DMS153 treated with DMSO at 0.1 percent for 48 hours (cell line): Measurements from ENCODE around the gene DHX35.

ENCODE experiments used
- DNase-seq: peaks from one replicate; lab custom pipeline; 2025; ENCODE audit not compliant: unreplicated experiment; lab: John Stamatoyannopoulos, UW

DHX35 gene

GRCh38 chr20:39019027-39019426 lies 56.9 kb downstream of the DHX35 start:
- no peak for DNase-seq

DNA sequence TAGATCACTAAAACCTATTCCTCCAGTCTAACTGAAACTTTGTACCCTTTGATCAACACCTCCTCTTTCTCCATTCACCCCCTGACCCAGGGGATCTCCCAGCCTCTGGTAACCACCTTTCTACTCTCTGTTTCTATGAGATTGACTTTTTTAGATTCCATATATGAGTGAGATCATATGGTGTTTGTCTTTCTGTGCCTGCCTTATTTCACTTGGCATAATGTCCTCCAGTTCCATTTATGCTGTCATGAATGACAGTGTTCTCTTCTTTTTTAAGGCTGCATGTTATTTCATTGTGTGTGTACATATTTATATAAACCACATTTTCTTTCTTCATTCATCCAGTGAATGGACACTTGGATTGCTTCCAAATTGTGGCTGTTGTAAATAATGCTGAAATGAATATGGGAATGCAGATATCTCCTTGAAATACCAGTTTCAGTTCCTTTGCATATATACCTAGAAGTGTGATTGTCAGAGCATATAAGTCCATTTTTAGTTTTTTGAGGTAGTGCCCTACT lies 57.7 kb downstream of the DHX35 start:
- no peak for DNase-seq

GRCh38 chr20:39021748-39022147 lies 59.6 kb downstream of the DHX35 start:
- no peak for DNase-seq

DNA sequence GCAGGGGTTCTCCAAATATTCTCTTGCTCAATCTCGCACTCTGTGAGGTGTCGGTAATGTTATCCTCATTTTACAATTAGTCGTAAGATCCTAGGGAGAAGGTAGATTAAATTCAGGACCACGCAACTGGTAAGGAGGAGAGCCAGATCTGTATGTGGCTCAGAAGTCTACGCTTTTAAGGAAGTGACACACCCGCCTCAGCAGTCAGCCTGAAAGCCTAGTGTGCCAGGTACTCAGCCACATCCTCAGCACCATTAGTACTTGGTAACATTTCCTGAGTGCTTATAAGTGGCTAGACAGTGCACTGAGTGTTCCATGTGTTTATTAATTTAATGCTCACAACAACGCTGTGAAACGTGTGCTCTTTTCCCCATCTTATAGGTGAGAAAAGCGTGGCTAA lies 63.7 kb downstream of the DHX35 start:
- no peak for DNase-seq

DNA sequence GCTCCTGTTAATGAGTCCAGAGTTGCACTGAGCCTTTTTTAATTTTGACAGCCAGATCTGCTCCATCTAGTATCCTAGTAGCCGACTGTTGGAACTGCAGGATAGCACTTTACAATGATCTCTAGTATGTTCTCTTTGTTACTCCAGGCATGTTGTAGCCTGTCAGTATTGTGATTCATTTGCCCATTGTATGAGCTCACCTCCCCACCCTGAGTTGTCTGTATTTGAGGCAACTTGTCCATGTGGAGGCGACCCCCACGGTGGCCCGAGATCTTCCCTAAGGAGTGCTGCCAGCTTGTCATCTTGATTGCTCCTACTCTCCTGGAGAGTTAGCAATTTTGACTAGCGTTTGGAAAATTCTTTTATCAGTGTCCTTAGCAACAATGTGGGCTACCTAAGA lies 67.2 kb downstream of the DHX35 start:
- DNase-seq: no peak

- no peak for DNase-seq
These were observed 70.9 kb downstream of the DHX35 start for GRCh38 chr20:39032997-39033396.

- no peak for DNase-seq
These were observed 73.9 kb downstream of the DHX35 start for GRCh38 chr20:39036011-39036410.

DNA sequence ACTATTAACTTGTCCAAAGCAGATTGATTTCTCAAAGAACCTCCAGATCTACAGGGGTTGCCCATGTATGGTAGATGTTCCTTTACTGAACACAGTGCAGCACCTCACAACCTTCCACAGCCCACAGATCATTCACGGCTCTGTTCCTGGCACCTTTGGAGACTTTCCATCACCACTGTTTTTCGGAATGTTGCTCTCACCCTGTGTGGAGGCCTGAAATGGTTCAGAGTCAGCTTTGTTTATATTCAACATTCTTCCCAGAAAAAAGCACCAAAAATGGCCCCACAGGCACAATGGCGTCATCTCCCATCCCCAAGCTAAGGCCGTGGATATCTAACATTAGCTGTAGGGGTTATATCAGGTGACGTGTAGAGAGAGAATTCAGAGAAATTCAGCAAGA lies 74.7 kb downstream of the DHX35 start:
- DNase-seq: no peak

DNA sequence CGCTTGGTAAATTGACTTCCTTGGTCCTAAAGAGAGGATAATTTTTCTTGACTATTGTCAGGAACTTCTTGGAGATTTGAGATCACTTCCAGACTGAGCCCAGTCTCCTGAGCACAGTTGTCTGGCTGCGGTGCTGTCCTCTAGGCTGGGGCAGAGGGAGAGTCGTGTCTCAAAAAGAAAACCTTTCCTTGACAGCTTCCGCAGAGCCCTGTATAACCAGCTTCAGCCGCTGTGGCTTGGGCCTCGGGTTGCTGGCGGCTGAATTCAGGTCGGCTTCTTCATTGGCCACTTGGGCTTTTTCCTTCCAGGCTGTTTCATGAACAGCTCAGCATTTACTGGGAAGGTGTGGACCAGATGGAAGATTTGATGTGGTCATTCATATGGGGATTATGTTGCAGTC lies 75.9 kb downstream of the DHX35 start:
- DNase-seq: no peak

- no peak for DNase-seq
These were observed 76.4 kb downstream of the DHX35 start for GRCh38 chr20:39038495-39038894.

DNA sequence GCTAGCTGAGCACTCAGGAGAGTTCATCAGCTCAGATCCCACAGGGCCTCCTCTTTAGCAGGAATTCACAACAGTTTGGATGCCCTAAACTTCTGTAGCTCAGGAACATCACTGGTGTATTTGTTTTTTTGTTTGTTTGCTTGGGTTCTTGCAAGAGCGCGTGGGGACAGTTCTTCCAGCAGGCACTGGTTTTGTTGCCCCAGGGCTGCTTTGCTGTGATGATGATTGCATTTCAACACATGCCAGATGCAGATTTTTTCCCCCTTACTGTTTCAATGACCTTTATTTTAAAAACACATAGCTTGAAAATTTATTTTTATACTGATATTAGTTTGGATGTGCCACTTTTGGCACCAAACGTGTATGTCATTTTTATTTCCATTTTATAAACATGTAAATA lies 77.1 kb downstream of the DHX35 start:
- DNase-seq: no peak

DNA sequence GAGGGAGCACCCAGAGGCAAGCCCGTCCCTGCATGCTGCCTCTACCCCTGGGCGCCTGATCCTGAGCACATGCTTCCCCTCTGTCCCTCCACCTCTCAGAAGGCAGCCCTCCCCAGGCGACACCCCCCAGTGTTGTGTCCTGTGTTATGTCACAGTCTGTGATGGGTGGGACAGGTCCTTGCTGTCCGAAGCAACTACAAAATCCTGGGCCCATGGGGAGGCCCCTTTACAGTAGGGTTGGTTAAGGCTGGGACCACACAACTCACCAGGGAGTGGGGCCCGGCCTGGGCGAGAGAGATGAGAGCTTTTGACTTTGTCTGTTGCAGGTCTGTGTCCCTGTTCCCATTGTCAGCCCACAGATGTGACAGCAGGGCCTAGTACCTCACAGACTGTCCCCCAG lies 78.0 kb downstream of the DHX35 start:
- no peak for DNase-seq

DNA sequence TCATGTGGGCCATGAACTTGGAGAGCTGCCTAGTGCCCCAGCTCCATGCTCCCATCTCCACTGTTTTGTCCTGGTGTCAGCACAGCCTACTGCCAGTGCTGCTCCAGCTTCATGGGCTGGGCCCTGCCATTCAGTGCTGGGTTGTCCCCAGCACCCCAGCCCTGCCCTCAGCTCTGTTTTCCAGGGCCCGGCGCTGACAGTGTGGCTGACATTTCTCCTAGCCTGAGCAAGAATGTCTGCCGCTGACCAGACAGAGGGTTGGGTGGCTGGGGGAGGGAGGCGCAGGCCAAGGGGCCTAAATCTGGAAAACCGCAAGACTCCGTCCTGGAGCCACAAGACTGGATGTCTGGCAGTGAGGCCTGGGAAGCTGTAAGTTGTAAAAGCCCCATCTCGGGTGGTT lies 78.9 kb downstream of the DHX35 start:
- no peak for DNase-seq

- DNase-seq: no peak
These were observed 80.4 kb downstream of the DHX35 start for GRCh38 chr20:39042279-39043150.

DNA sequence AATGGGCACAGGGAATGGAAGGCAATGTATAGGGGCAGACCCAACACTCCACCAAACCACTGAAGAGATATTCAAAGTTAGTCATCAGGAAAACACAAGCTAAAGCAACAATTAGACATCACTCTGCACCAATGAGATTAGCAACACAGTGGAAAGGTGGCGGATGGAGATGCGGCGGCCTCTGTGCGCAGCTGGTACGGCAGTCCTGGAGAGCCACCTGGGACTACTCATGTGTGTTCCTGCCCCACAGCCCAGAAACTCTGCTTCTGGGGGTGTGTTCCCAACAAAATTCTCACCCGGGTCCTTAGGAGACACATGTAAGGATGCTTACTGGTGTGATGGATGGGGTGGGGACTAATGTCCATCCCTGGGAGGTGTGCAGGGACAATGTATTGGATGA lies 82.4 kb downstream of the DHX35 start:
- no peak for DNase-seq

DNA sequence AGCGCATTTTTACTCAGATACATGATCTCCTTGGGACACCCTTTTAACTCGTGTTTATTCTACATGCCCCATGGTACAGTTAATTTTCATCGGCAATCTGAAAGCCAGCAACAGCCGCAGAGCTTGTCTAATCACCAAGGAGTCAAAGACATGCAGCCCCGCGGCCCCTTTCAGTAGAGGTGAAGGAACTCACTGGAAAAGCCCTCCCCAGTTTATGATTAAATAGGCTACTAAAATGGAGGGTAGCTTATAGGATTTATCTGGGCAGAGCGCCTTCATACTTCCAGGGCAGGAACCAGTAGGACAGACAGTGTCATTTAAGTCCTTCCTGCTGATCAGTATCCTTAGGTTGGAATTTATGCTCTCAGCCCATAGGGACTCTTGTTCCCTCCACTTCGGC lies 83.5 kb downstream of the DHX35 start:
- no peak for DNase-seq

DNA sequence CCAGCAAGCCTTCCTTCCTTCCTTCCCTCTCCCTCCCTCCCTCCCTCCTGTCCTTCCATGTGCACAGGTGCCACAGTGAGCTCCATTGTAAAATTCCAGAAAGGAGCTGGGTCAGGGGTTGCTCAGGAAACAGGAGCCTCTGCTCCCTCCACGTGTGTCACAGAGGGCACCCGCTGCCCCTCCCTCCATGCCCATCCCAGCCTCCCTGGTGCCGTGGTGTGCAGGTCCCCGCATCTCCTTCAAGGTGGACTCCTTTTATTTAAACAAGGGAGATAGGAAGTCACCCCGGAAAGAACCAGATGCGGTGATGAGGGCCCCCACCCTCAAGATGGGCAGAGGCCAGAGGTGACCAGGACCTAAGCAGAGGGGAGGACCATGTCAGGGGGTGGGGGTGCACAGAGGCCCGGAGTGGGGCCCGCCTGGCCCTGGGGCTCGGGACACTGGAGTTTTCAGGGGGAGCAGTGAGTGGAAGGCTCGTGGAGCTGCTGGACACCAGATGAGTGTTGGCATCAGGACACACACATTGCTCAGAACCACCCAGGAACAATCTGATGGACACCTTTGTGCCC lies 85.4 kb downstream of the DHX35 start:
- DNase-seq: no peak

DNA sequence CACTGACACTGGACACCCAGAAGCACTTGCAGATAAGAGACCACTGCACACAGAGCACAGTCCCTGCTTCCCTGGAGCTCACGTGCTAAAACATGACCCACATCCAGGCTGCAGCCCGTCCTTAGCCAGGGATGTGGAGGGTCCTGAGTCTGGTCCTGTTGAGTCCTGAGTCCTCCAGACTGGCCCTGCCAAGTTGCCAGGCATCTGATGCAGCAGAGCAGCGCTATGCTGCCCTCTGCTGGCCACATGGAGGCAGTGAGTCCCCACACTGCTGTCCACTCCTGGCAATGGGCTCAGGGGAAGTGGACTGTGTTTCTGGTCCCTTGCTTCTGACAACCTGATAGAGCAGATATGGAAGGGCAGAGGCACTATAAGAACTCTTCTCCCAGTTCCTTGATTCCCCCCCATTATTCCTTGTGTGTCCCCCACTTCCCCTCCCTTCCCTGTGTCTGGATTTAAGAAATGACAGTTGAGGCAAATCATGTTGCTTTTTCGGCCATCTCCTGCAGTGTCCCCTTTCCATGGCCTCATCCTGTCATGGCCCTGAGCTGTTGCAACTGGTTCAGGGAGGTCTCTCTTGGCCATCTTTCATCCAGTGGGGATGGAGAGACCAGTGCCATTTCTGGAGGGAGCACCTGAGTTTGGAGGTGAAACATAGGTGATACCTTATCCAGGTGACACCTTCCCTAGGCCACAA lies 86.0 kb downstream of the DHX35 start:
- DNase-seq: peak; percentile 59

GRCh38 chr20:39049148-39049547 lies 87.0 kb downstream of the DHX35 start:
- DNase-seq: no peak

- DNase-seq: peak; percentile 55
These were observed 87.8 kb downstream of the DHX35 start for GRCh38 chr20:39049684-39050554.

DNA sequence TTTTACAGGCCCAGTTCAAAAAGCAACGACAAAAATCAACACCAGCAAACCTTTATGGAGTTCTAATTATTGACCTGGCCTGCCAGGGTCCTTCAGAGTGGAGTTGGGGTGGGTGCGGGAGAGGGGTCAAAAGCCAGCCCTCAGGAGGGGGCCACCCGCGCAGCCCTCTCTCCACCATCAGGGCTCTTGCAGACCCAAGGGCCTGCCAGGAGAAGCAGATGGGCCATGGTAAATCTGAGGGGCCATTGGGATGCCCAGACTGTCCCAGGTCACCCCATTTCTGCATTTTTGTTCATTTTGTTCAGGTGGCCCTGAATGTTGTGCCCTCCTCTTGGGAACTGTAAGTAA lies 88.4 kb downstream of the DHX35 start:
- DNase-seq: no peak
